Muscle layer of duodenum (tissue), 2 donors: ENCODE results near the gene C16orf46.

Experiments
- H3K27ac ChIP-seq: one replicate; pipeline ENCODE4 v1.7.0; 2013; ENCODE audit warnings: mild to moderate bottlenecking, low read length
- H3K27me3 ChIP-seq: one replicate; pipeline ENCODE4 v1.7.0; 2013; ENCODE audit warnings: low read depth, mild to moderate bottlenecking, control low read depth, low read length
- H3K36me3 ChIP-seq, 2 donors: one replicate each; pipeline ENCODE4 v1.7.0; 2013; ENCODE audit warnings: low read length in 2 of 2, control low read depth in 1 of 2, mild to moderate bottlenecking in 1 of 2; ENCODE audit not compliant: insufficient read depth in 2 of 2, control insufficient read depth in 1 of 2
- H3K4me1 ChIP-seq, 2 donors: one replicate each; pipeline ENCODE4 v1.7.0; 2013; ENCODE audit warnings: low read length in 2 of 2, mild to moderate bottlenecking in 2 of 2, control low read depth in 1 of 2, moderate library complexity in 1 of 2; ENCODE audit not compliant: insufficient read depth in 2 of 2, control insufficient read depth in 1 of 2
- H3K4me3 ChIP-seq, 2 donors: one replicate each; pipeline ENCODE4 v1.7.0; 2013; ENCODE audit warnings: low read length in 2 of 2, low read depth in 1 of 2, mild to moderate bottlenecking in 1 of 2
- H3K9me3 ChIP-seq, 2 donors: one replicate each; pipeline ENCODE4 v1.7.0; 2013; ENCODE audit warnings: low read length in 2 of 2, control low read depth in 1 of 2, mild to moderate bottlenecking in 1 of 2; ENCODE audit not compliant: control insufficient read depth in 1 of 2
- donor health status: healthy.

C16orf46 gene

GRCh38 chr16:81041696-81042095 is 35.3 kb downstream of the C16orf46 start:
- Histone ChIP-seq H3K27me3 (no peaks in the 10 kb centered on the region), H3K27ac (no peak overlapping the region), H3K4me1 (peaks cover 0 to 18% of the 10 kb centered on the region in 2 donors), H3K4me3 (no peak overlapping the region), H3K36me3 (peaks cover 38 to 47% of the 10 kb centered on the region in 2 donors), H3K9me3 (no peaks in the 10 kb centered on the region)

GRCh38 chr16:81040842-81041241 is 36.2 kb downstream of the C16orf46 start:
- H3K27me3 ChIP-seq: no peaks in the 10 kb centered on the region
- H3K4me1 ChIP-seq: peaks cover 0 to 20% of the 10 kb centered on the region in 2 donors
- H3K27ac ChIP-seq: no peak overlapping the region
- H3K9me3 ChIP-seq: no peaks in the 10 kb centered on the region
- peaks cover 38 to 45% of the 10 kb centered on the region in 2 donors for H3K36me3 ChIP-seq
- no peak overlapping the region for H3K4me3 ChIP-seq

- Histone ChIP-seq H3K4me1 (peaks cover 0 to 24% of the 10 kb centered on the region in 2 donors), H3K36me3 (peaks cover 34 to 38% of the 10 kb centered on the region in 2 donors), H3K27me3 (no peaks in the 10 kb centered on the region), H3K27ac (no peak overlapping the region), H3K4me3 (no peak overlapping the region), H3K9me3 (no peaks in the 10 kb centered on the region)
Measured at GRCh38 chr16:81040131-81040530, 36.9 kb downstream of the C16orf46 start.

- Histone ChIP-seq H3K4me3 (peak overlapping the region; percentile 69 to 75), H3K4me1 (peaks cover 0 to 24% of the 10 kb centered on the region in 2 donors), H3K27me3 (no peaks in the 10 kb centered on the region), H3K9me3 (no peaks in the 10 kb centered on the region), H3K27ac (peak overlapping the region; percentile 47), H3K36me3 (peaks cover 6 to 7% of the 10 kb centered on the region in 2 donors)
Measured at GRCh38 chr16:81036751-81037350, 40.2 kb downstream of the C16orf46 start.

GRCh38 chr16:81035975-81036750 is 40.9 kb downstream of the C16orf46 start:
- H3K27ac ChIP-seq: peak overlapping the region; percentile 47
- peak overlapping the region; percentile 69 to 75 for H3K4me3 ChIP-seq
- no peaks in the 10 kb centered on the region for H3K27me3 ChIP-seq
- peaks cover 0 to 24% of the 10 kb centered on the region in 2 donors for H3K4me1 ChIP-seq
- H3K9me3 ChIP-seq: no peaks in the 10 kb centered on the region
- H3K36me3 ChIP-seq: peaks cover 0 to under 1% of the 10 kb centered on the region in 2 donors

GRCh38 chr16:81035398-81035974 is 41.6 kb downstream of the C16orf46 start, which contains the start of gene ATMIN:
Gene ATMIN (plus strand): TSS chr16:81035842. CDS start chr16:81035871, 29 bp downstream.
- Histone ChIP-seq H3K4me3 (peak within 1 kb of the TSS; percentile 69 to 75), H3K36me3 (no peaks in the 10 kb centered on the region), H3K4me1 (peaks cover 0 to 24% of the 10 kb centered on the region in 2 donors), H3K9me3 (no peaks in the 10 kb centered on the region), H3K27me3 (no peaks in the 10 kb centered on the region), H3K27ac (peak within 1 kb of the TSS; percentile 47)

- H3K4me1 ChIP-seq: no peaks in the 10 kb centered on the region
- H3K36me3 ChIP-seq: no peaks in the 10 kb centered on the region
- no peaks in the 10 kb centered on the region for H3K27me3 ChIP-seq
- no peak overlapping the region for H3K27ac ChIP-seq
- no peaks in the 10 kb centered on the region for H3K9me3 ChIP-seq
- no peak overlapping the region for H3K4me3 ChIP-seq
Measured at GRCh38 chr16:81029930-81030604, 47.0 kb downstream of the C16orf46 start.

- Histone ChIP-seq H3K36me3 (peaks cover 0 to 1% of the 10 kb centered on the region in 2 donors), H3K27ac (no peak overlapping the region), H3K4me1 (no peaks in the 10 kb centered on the region), H3K27me3 (no peaks in the 10 kb centered on the region), H3K9me3 (no peaks in the 10 kb centered on the region), H3K4me3 (no peak overlapping the region)
Measured at GRCh38 chr16:81026429-81026828, 50.6 kb downstream of the C16orf46 start.

- Histone ChIP-seq H3K27me3 (no peaks in the 10 kb centered on the region), H3K4me1 (no peaks in the 10 kb centered on the region), H3K36me3 (peaks cover 9 to 11% of the 10 kb centered on the region in 2 donors), H3K27ac (no peak overlapping the region), H3K4me3 (no peak overlapping the region), H3K9me3 (no peaks in the 10 kb centered on the region)
Measured at GRCh38 chr16:81018496-81018895, 58.5 kb downstream of the C16orf46 start.

GRCh38 chr16:81014672-81015071 is 62.4 kb downstream of the C16orf46 start:
- Histone ChIP-seq H3K4me1 (no peaks in the 10 kb centered on the region), H3K9me3 (no peaks in the 10 kb centered on the region), H3K36me3 (peaks cover 4 to 7% of the 10 kb centered on the region in 2 donors), H3K27ac (no peak overlapping the region), H3K4me3 (no peak overlapping the region), H3K27me3 (no peaks in the 10 kb centered on the region)

GRCh38 chr16:81012974-81013373 is 64.1 kb downstream of the C16orf46 start:
- Histone ChIP-seq H3K27ac (no peak overlapping the region), H3K36me3 (peaks cover 0 to 7% of the 10 kb centered on the region in 2 donors), H3K4me1 (no peaks in the 10 kb centered on the region), H3K9me3 (no peaks in the 10 kb centered on the region), H3K4me3 (no peak overlapping the region), H3K27me3 (no peaks in the 10 kb centered on the region)
